Fibroblast of pulmonary artery (primary cell): ENCODE results near the gene SOD2.

Experiments used
- DNase-seq: peaks from one replicate; pipeline ENCODE4 v3.0.0-alpha.2; 2010; ENCODE audit warnings: low read depth
- H3K4me3 ChIP-seq: replicated peaks from 2 replicates; pipeline ENCODE4 v1.5.1; 2011; ENCODE audit warnings: low read depth, mild to moderate bottlenecking, control low read depth, low read length, moderate library complexity
- CTCF ChIP-seq: IDR thresholded peaks from 2 replicates; pipeline ENCODE4 v1.5.1; 2011; ENCODE audit warnings: mild to moderate bottlenecking, control low read depth, low read length, inconsistent platforms; ENCODE audit errors: missing control alignments

The SOD2 gene

GRCh38 chr6:159655409-159655988 lies 37.5 kb downstream of the SOD2 start:
- no peak overlapping the region for H3K4me3 ChIP-seq
- no peak for TF ChIP-seq CTCF
- no peak for DNase-seq

GRCh38 chr6:159654483-159655098 lies 38.5 kb downstream of the SOD2 start:
- H3K4me3 ChIP-seq = no peak overlapping the region
- peak; percentile 51 for TF ChIP-seq CTCF
- peak; percentile 81 for DNase-seq

- DNase-seq = no peak
- no peak for TF ChIP-seq CTCF
- no peak overlapping the region for H3K4me3 ChIP-seq
Measured at GRCh38 chr6:159650314-159650713, 42.7 kb downstream of the SOD2 start.

- no peak for DNase-seq
- TF ChIP-seq CTCF = no peak
- no peak overlapping the region for H3K4me3 ChIP-seq
Measured at GRCh38 chr6:159649441-159649840, 43.6 kb downstream of the SOD2 start.

GRCh38 chr6:159646733-159647132 lies 46.3 kb downstream of the SOD2 start:
- H3K4me3 ChIP-seq = no peak overlapping the region
- TF ChIP-seq CTCF = no peak
- peak; percentile 52 for DNase-seq

- DNase-seq = peak; percentile 60
- TF ChIP-seq CTCF = no peak
Measured at GRCh38 chr6:159646116-159646515, 46.9 kb downstream of the SOD2 start.

GRCh38 chr6:159645640-159646039 lies 47.4 kb downstream of the SOD2 start:
- H3K4me3 ChIP-seq = no peak overlapping the region
- peak; percentile 40 for DNase-seq
- no peak for TF ChIP-seq CTCF

More at GRCh38 chr6:159646116-159646515, 46.9 kb downstream of the SOD2 start:
- H3K4me3 ChIP-seq = no peak overlapping the region
